ENCODE results near the gene LGR6. TPM values are rescaled to one million over a fixed set of nuclear protein-coding genes. Genes with fewer than 3 reads are reported as not detected.

The LGR6 gene
- polyA plus RNA-seq, 1 donor from 2014 or later: not detected

- no peaks in the 10 kb centered on the region for H3K36me3 ChIP-seq (ENCODE audit: insufficient read depth, low read length)
- no peak overlapping the region for H3K9ac ChIP-seq (ENCODE audit: low read length)
- TF ChIP-seq POLR2AphosphoS5 (IDR thresholded peaks at IDR 0.05): no peak
- no peak for TF ChIP-seq EP300 (conservative IDR thresholded peaks at IDR 0.05; ENCODE audit: poor library complexity, severe bottlenecking)
- no peak for TF ChIP-seq REST (IDR thresholded peaks at IDR 0.05; ENCODE audit: borderline replicate concordance)
- TF ChIP-seq, protein P1, sequence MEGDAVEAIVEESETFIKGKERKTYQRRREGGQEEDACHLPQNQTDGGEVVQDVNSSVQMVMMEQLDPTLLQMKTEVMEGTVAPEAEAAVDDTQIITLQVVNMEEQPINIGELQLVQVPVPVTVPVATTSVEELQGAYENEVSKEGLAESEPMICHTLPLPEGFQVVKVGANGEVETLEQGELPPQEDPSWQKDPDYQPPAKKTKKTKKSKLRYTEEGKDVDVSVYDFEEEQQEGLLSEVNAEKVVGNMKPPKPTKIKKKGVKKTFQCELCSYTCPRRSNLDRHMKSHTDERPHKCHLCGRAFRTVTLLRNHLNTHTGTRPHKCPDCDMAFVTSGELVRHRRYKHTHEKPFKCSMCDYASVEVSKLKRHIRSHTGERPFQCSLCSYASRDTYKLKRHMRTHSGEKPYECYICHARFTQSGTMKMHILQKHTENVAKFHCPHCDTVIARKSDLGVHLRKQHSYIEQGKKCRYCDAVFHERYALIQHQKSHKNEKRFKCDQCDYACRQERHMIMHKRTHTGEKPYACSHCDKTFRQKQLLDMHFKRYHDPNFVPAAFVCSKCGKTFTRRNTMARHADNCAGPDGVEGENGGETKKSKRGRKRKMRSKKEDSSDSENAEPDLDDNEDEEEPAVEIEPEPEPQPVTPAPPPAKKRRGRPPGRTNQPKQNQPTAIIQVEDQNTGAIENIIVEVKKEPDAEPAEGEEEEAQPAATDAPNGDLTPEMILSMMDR (IDR thresholded peaks at IDR 0.05; ENCODE audit: poor library complexity, severe bottlenecking): no peak
- TF ChIP-seq EZH2 (IDR thresholded peaks at IDR 0.05; ENCODE audit: borderline replicate concordance, insufficient read depth, low read length, poor library complexity, severe bottlenecking): no peak
- no peak for TF ChIP-seq TAF1 (IDR thresholded peaks at IDR 0.05; ENCODE audit: low read depth)
- no peak for TF ChIP-seq MXI1 (conservative IDR thresholded peaks at IDR 0.05; ENCODE audit: poor library complexity, severe bottlenecking)
- no peak for TF ChIP-seq SMC3 (conservative IDR thresholded peaks at IDR 0.05; ENCODE audit: poor library complexity)
- TF ChIP-seq RAD21 (conservative IDR thresholded peaks at IDR 0.05): no peak
- H3K79me2 ChIP-seq (replicated peaks; ENCODE audit: insufficient read depth, low read length): no peaks in the 10 kb centered on the region
- no peaks in the 10 kb centered on the region for H3K27me3 ChIP-seq (ENCODE audit: insufficient read depth, low read depth, low read length)
- no peaks in the 10 kb centered on the region for H3K9me2 ChIP-seq (ENCODE audit: insufficient read depth, low read length)
- no peaks in the 10 kb centered on the region for H3F3A ChIP-seq (ENCODE audit: insufficient read depth, low read length, poor library complexity, severe bottlenecking)
- no peaks in the 10 kb centered on the region for H3K9me3 ChIP-seq (ENCODE audit: low read length)
- H2AFZ ChIP-seq (ENCODE audit: low read depth, low read length): no peak overlapping the region
- H3K27ac ChIP-seq (ENCODE audit: low read length): no peak overlapping the region
- no peaks in the 10 kb centered on the region for H4K20me1 ChIP-seq (ENCODE audit: insufficient read depth)
- no peak overlapping the region for H3K4me3 ChIP-seq (ENCODE audit: low read length)
- H3K4me2 ChIP-seq (ENCODE audit: low read length): no peak overlapping the region
Observed at GRCh38 chr1:202276920-202277319, 83.3 kb downstream of the LGR6 start.

DNA sequence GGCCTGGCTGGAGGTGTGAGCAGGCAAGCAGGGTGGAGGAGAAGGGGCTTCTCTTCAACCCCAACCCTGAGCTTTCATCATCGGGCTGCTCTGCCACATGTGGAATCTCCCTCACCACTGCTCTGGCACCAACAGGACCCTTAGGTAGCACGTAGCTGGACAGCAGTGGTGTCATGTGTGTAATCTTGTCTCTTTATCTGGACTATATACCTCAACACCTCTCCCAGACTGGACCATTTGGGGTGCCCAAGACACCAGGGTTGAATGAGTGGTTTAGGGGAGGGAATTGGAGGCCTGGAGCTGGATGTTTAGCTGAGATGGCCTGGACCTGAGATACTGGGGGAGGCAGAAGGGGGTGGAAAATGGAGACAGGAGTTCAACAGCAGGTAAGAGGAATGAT, 85.2 kb downstream of the LGR6 start:
- H3K79me2 ChIP-seq (replicated peaks; ENCODE audit: insufficient read depth, low read length): no peaks in the 10 kb centered on the region
- H3K9me3 ChIP-seq (ENCODE audit: low read length): no peaks in the 10 kb centered on the region
- no peak overlapping the region for H2AFZ ChIP-seq (ENCODE audit: low read depth, low read length)
- H3K9ac ChIP-seq (ENCODE audit: low read length): no peak overlapping the region
- TF ChIP-seq MXI1 (conservative IDR thresholded peaks at IDR 0.05; ENCODE audit: poor library complexity, severe bottlenecking) (no peak), EZH2 (IDR thresholded peaks at IDR 0.05; ENCODE audit: borderline replicate concordance, insufficient read depth, low read length, poor library complexity, severe bottlenecking) (no peak), REST (IDR thresholded peaks at IDR 0.05; ENCODE audit: borderline replicate concordance) (no peak), SMC3 (conservative IDR thresholded peaks at IDR 0.05; ENCODE audit: poor library complexity) (no peak), EP300 (conservative IDR thresholded peaks at IDR 0.05; ENCODE audit: poor library complexity, severe bottlenecking) (no peak), POLR2AphosphoS5 (IDR thresholded peaks at IDR 0.05) (no peak)
- TF ChIP-seq, protein P1 (IDR thresholded peaks at IDR 0.05; ENCODE audit: poor library complexity, severe bottlenecking): no peak
- H4K20me1 ChIP-seq (ENCODE audit: insufficient read depth): no peaks in the 10 kb centered on the region
- no peaks in the 10 kb centered on the region for H3K9me2 ChIP-seq (ENCODE audit: insufficient read depth, low read length)
- H3K4me3 ChIP-seq (ENCODE audit: low read length): no peak overlapping the region
- no peaks in the 10 kb centered on the region for H3K36me3 ChIP-seq (ENCODE audit: insufficient read depth, low read length)
- no peaks in the 10 kb centered on the region for H3F3A ChIP-seq (ENCODE audit: insufficient read depth, low read length, poor library complexity, severe bottlenecking)
- H3K4me2 ChIP-seq (ENCODE audit: low read length): no peak overlapping the region
- no peak overlapping the region for H3K27ac ChIP-seq (ENCODE audit: low read length)
- H3K27me3 ChIP-seq (ENCODE audit: insufficient read depth, low read depth, low read length): no peaks in the 10 kb centered on the region
